Breast epithelium (tissue), 4 donors: ENCODE data around the gene TRPM5. TPM values are rescaled to one million over a fixed set of nuclear protein-coding genes. Genes with fewer than 3 reads are reported as not detected.

ENCODE experiments used
- DNase-seq, 2 donors: peaks; one replicate each; pipeline ENCODE4 v3.0.0-alpha.2; 2019; ENCODE audit warnings: low spot score in 2 of 2
- H3K27ac ChIP-seq, 2 donors: fragments of 200-600 bp; sonication (generic) in 1 of 2; one replicate each; pipeline ENCODE4 v1.5.1; 2016 to 2019; ENCODE audit warnings: mild to moderate bottlenecking in 1 of 2
- H3K27me3 ChIP-seq, 2 donors: fragments of 200-600 bp; sonication (generic) in 1 of 2; one replicate each; pipeline versions ENCODE4 v1.5.1 to v1.6.0; 2017 to 2019; ENCODE audit warnings: control low read depth in 1 of 2, mild to moderate bottlenecking in 1 of 2
- H3K36me3 ChIP-seq: fragments of 200-600 bp; one replicate; pipeline ENCODE4 v1.5.1; 2019
- H3K4me1 ChIP-seq, 2 donors: fragments of 200-600 bp; sonication (generic); one replicate each; pipeline ENCODE4 v1.5.1; 2016 to 2019; ENCODE audit warnings: control low read depth in 1 of 2
- H3K4me3 ChIP-seq, 3 donors: fragments of 200-600 bp; sonication (generic); 1 replicate in 2 of 3; 2 replicates in 1 of 3; pipeline ENCODE4 v1.5.1; 2016 to 2019; ENCODE audit warnings: mild to moderate bottlenecking in 3 of 3, moderate library complexity in 2 of 3
- H3K9me3 ChIP-seq, 2 donors: fragments of 200-600 bp; sonication (generic) in 1 of 2; one replicate each; pipeline ENCODE4 v1.5.1; 2016 to 2019; ENCODE audit warnings: control low read depth in 1 of 2
- CTCF ChIP-seq, 3 donors: fragments of 450-650 bp; IDR thresholded peaks; one replicate each; pipeline ENCODE4 v1.5.1; 2016 to 2017; ENCODE audit warnings: antibody characterized with exemption in 3 of 3, mild to moderate bottlenecking in 3 of 3, moderate library complexity in 3 of 3
- POLR2A ChIP-seq: fragments of 450-650 bp; IDR thresholded peaks from one replicate; pipeline ENCODE4 v1.6.1; 2016; ENCODE audit warnings: antibody characterized with exemption, mild to moderate bottlenecking, moderate library complexity
- POLR2AphosphoS5 ChIP-seq, 3 donors: sonication (generic); formaldehyde crosslinking; IDR thresholded peaks; one replicate each; pipeline ENCODE4 v1.6.1; 2017; ENCODE audit warnings: antibody characterized with exemption in 3 of 3
- intact Hi-C: fragments of 100-400 bp; cut with DNase I; formaldehyde crosslinking; loops from one replicate; pipeline ENCODE4 v1.15.1; 2023; ENCODE audit warnings: low total_unique reads
- total RNA-seq, 3 donors: library from RNA; depleted of rRNA; stranded (reverse); fragments of >200 nt; gene quantifications; one replicate each; pipeline ENCODE4 v1.1.0, GENCODE V29; 2016

Gene TRPM5
- total RNA-seq, 3 donors from 2014 or later: not detected

- Histone ChIP-seq H3K4me1 (no peaks in the 10 kb centered on the region), H3K9me3 (no peaks in the 10 kb centered on the region), H3K4me3 (no peak overlapping the region), H3K36me3 (no peaks in the 10 kb centered on the region), H3K27me3 (no peaks in the 10 kb centered on the region), H3K27ac (no peak overlapping the region)
- TF ChIP-seq POLR2AphosphoS5 (IDR thresholded peaks at IDR 0.05): no peak
- no peak for TF ChIP-seq CTCF (IDR thresholded peaks at IDR 0.05)
- TF ChIP-seq POLR2A: no peak
- intact Hi-C loops: no loop called here
- no peak for DNase-seq
These were observed 29.1 kb downstream of the TRPM5 start for GRCh38 chr11:2415171-2415570.

GRCh38 chr11:2414616-2415015 is 29.7 kb downstream of the TRPM5 start:
- no peak for DNase-seq
- H3K27me3 ChIP-seq: no peaks in the 10 kb centered on the region
- H3K27ac ChIP-seq: no peak overlapping the region
- no peaks in the 10 kb centered on the region for H3K9me3 ChIP-seq
- H3K4me1 ChIP-seq: no peaks in the 10 kb centered on the region
- no peak overlapping the region for H3K4me3 ChIP-seq
- no peaks in the 10 kb centered on the region for H3K36me3 ChIP-seq
- intact Hi-C loops: loop anchor here (5.0 kb wide), 1 partner anchor 227 kb away; no protein-coding TSS in a partner anchor
- TF ChIP-seq CTCF (IDR thresholded peaks at IDR 0.05): no peak
- TF ChIP-seq POLR2AphosphoS5 (IDR thresholded peaks at IDR 0.05): no peak
- TF ChIP-seq POLR2A: no peak

GRCh38 chr11:2413742-2414579 is 30.4 kb downstream of the TRPM5 start:
- intact Hi-C loops: loop anchor here (5.0 kb wide), 1 partner anchor 227 kb away; no protein-coding TSS in a partner anchor
- Histone ChIP-seq H3K4me3 (no peak overlapping the region), H3K4me1 (no peaks in the 10 kb centered on the region), H3K27ac (no peak overlapping the region), H3K36me3 (no peaks in the 10 kb centered on the region), H3K9me3 (no peaks in the 10 kb centered on the region), H3K27me3 (no peaks in the 10 kb centered on the region)
- no peak for TF ChIP-seq POLR2A
- TF ChIP-seq POLR2AphosphoS5 (IDR thresholded peaks at IDR 0.05): no peak
- TF ChIP-seq CTCF (IDR thresholded peaks at IDR 0.05): no peak
- no peak for DNase-seq

- Histone ChIP-seq H3K9me3 (no peaks in the 10 kb centered on the region), H3K4me1 (no peaks in the 10 kb centered on the region), H3K27ac (no peak overlapping the region), H3K27me3 (no peaks in the 10 kb centered on the region), H3K4me3 (no peak overlapping the region), H3K36me3 (no peaks in the 10 kb centered on the region)
- no peak for TF ChIP-seq CTCF (IDR thresholded peaks at IDR 0.05)
- TF ChIP-seq POLR2AphosphoS5 (IDR thresholded peaks at IDR 0.05): no peak
- TF ChIP-seq POLR2A: no peak
- intact Hi-C loops: loop anchor here (5.0 kb wide), 1 partner anchor 225 kb away; no protein-coding TSS in a partner anchor
- DNase-seq: no peak
These were observed 32.0 kb downstream of the TRPM5 start for GRCh38 chr11:2412323-2412722.
